Liver (tissue), 9 donors: Measurements from ENCODE around the gene GNG8. TPM values are rescaled to one million over a fixed set of nuclear protein-coding genes. Genes with fewer than 3 reads are reported as not detected.

Experiments
- DNase-seq: peaks from one replicate; pipeline ENCODE4 v3.0.0-alpha.2; 2017; ENCODE audit warnings: low spot score
- H3K27ac ChIP-seq, 2 donors: one replicate each; pipeline ENCODE4 v1.7.0; 2013; ENCODE audit warnings: inconsistent platforms in 2 of 2, low read length in 2 of 2, control low read depth in 1 of 2, low read depth in 1 of 2, mild to moderate bottlenecking in 1 of 2
- H3K27me3 ChIP-seq, 4 donors: one replicate each; pipeline versions ENCODE4 v1.6.1 to v1.7.0; 2013; ENCODE audit warnings: low read length in 3 of 4, inconsistent platforms in 1 of 4, mild to moderate bottlenecking in 1 of 4, moderate library complexity in 1 of 4; ENCODE audit not compliant: control insufficient read depth in 4 of 4, insufficient read depth in 4 of 4
- H3K36me3 ChIP-seq, 4 donors: one replicate each; pipeline versions ENCODE4 v1.6.1 to v1.7.0; 2013; ENCODE audit warnings: low read length in 3 of 4, mild to moderate bottlenecking in 3 of 4, low read depth in 1 of 4, moderate library complexity in 1 of 4; ENCODE audit not compliant: control insufficient read depth in 4 of 4, insufficient read depth in 3 of 4
- H3K4me1 ChIP-seq, 4 donors: one replicate each; pipeline versions ENCODE4 v1.6.1 to v1.7.0; 2013; ENCODE audit warnings: low read length in 3 of 4, mild to moderate bottlenecking in 3 of 4, moderate library complexity in 1 of 4; ENCODE audit not compliant: control insufficient read depth in 4 of 4, insufficient read depth in 4 of 4
- H3K4me3 ChIP-seq, 3 donors: one replicate each; pipeline versions ENCODE4 v1.6.1 to v1.7.0; 2013; ENCODE audit warnings: low read length in 3 of 3, control low read depth in 1 of 3, low read depth in 1 of 3, mild to moderate bottlenecking in 1 of 3
- H3K9ac ChIP-seq, 2 donors: one replicate each; pipeline ENCODE4 v1.7.0; 2013; ENCODE audit warnings: low read length in 2 of 2, mild to moderate bottlenecking in 2 of 2, moderate library complexity in 2 of 2, control low read depth in 1 of 2, low read depth in 1 of 2
- H3K9me3 ChIP-seq, 4 donors: one replicate each; pipeline versions ENCODE4 v1.6.1 to v1.7.0; 2013; ENCODE audit warnings: low read length in 3 of 4; ENCODE audit not compliant: control insufficient read depth in 4 of 4
- EGR1 ChIP-seq, 2 donors: IDR thresholded peaks; 2 replicates each; pipeline ENCODE4 v1.6.1; 2016 to 2018; ENCODE audit warnings: antibody characterized with exemption in 2 of 2, low read depth in 2 of 2
- FOXA1 ChIP-seq: IDR thresholded peaks from 2 replicates; pipeline ENCODE4 v1.6.1; 2016; ENCODE audit warnings: antibody characterized with exemption
- GABPA ChIP-seq, 2 donors: IDR thresholded peaks in 1 of 2; conservative IDR thresholded peaks in 1 of 2; 2 replicates each; pipeline ENCODE4 v1.6.1; 2016; ENCODE audit warnings: antibody characterized with exemption in 2 of 2, mild to moderate bottlenecking in 1 of 2, moderate library complexity in 1 of 2
- HNF4A ChIP-seq, 2 donors: conservative IDR thresholded peaks; 2 replicates each; pipeline ENCODE4 v1.6.1; 2016; ENCODE audit warnings: antibody characterized with exemption in 2 of 2, mild to moderate bottlenecking in 2 of 2
- HNF4G ChIP-seq: IDR thresholded peaks from 2 replicates; pipeline ENCODE4 v1.6.1; 2016; ENCODE audit warnings: antibody characterized with exemption
- JUND ChIP-seq, 2 donors: IDR thresholded peaks; 2 replicates each; pipeline ENCODE4 v1.6.1; 2016; ENCODE audit warnings: antibody characterized with exemption in 2 of 2
- NR2F2 ChIP-seq: IDR thresholded peaks from 2 replicates; pipeline ENCODE4 v1.6.1; 2016; ENCODE audit warnings: antibody characterized with exemption
- RXRA ChIP-seq, 2 donors: IDR thresholded peaks; 2 replicates each; pipeline ENCODE4 v1.6.1; 2017 to 2018; ENCODE audit warnings: antibody characterized with exemption in 2 of 2, mild to moderate bottlenecking in 1 of 2
- SP1 ChIP-seq: IDR thresholded peaks from 2 replicates; pipeline ENCODE4 v1.6.1; 2018; ENCODE audit warnings: antibody characterized with exemption, mild to moderate bottlenecking
- TAF1 ChIP-seq: conservative IDR thresholded peaks from 2 replicates; pipeline ENCODE4 v1.6.1; 2016; ENCODE audit warnings: antibody characterized with exemption, mild to moderate bottlenecking
- YY1 ChIP-seq: IDR thresholded peaks from 2 replicates; pipeline ENCODE4 v1.6.1; 2016; ENCODE audit warnings: antibody characterized with exemption, mild to moderate bottlenecking
- WGBS: extraction: QIAGEN DNeasy Blood & Tissue Kit; methylation state at CpG from one replicate; pipeline ENCODE4 v1.1.7; 2013; 5-methylcytosine and 5-hydroxymethylcytosine counted together
- polyA plus RNA-seq, 2 donors: library from polyadenylated mRNA; stranded (reverse) in 1 of 2; unstranded in 1 of 2; fragments of 200-250 nt in 1 of 2; fragments of >200 nt in 1 of 2; fragmentation: Nextera tagmentation in 1 of 2; extraction: Ambion mirVana in 1 of 2; gene quantifications; one replicate each; pipeline versions ENCODE4 v1.2.1 to v1.2.3, GENCODE V29; 2013 to 2015
- total RNA-seq, 2 donors: library from RNA; depleted of rRNA; stranded (reverse); fragments of >200 nt; gene quantifications; one replicate each; pipeline ENCODE4 v1.2.3, GENCODE V29; 2014
- TF ChIP-seq, protein P1 (sequence below): IDR thresholded peaks from 2 replicates; pipeline ENCODE4 v1.6.1; 2016; ENCODE audit warnings: antibody characterized with exemption
- TF ChIP-seq, protein P2 (sequence below): IDR thresholded peaks from 2 replicates; pipeline ENCODE4 v1.6.1; 2016; ENCODE audit warnings: antibody characterized with exemption
- TF ChIP-seq, protein P3 (sequence below): IDR thresholded peaks from 2 replicates; pipeline ENCODE4 v1.6.1; 2016; ENCODE audit warnings: antibody characterized with exemption, mild to moderate bottlenecking
- TF ChIP-seq, protein P4 (sequence below): IDR thresholded peaks from 2 replicates; pipeline ENCODE4 v1.6.1; 2016; ENCODE audit warnings: antibody characterized with exemption
- TF ChIP-seq, protein P5 (sequence below): fragments of 150-350 bp; IDR thresholded peaks from 2 replicates; pipeline ENCODE4 v1.5.1; 2017; ENCODE audit warnings: improper control_type of control experiment, low read depth, low read length; ENCODE audit not compliant: missing input control
- donor health status: healthy.
- donor health status: healthy.
- donor health status: healthy.
- donor health status: healthy.
- donor health status: healthy.

The GNG8 gene
- total and polyA plus RNA-seq, 4 donors: not detected

DNA sequence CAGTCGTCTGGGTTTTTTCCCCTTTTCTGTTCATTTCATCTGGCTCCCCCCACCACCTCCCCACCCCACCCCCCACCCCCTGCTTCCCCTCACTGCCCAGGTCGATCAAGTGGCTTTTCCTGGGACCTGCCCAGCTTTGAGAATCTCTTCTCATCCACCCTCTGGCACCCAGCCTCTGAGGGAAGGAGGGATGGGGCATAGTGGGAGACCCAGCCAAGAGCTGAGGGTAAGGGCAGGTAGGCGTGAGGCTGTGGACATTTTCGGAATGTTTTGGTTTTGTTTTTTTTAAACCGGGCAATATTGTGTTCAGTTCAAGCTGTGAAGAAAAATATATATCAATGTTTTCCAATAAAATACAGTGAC is 25.6 kb downstream of the GNG8 start:
- WGBS: 66% methylated on average over 5 of the region's 5 CpGs
- H3K4me3 ChIP-seq: no peak overlapping the region
- DNase-seq: no peak
- H3K27me3 ChIP-seq: no peaks in the 10 kb centered on the region
- H3K27ac ChIP-seq: no peak overlapping the region
- peaks cover 2 to 15% (median 8%) of the 10 kb centered on the region in 4 donors for H3K4me1 ChIP-seq
- TF ChIP-seq HNF4G (no peak), JUND (IDR thresholded peaks at IDR 0.05) (no peak), YY1 (no peak), RXRA (IDR thresholded peaks at IDR 0.05) (no peak), NR2F2 (no peak), GABPA (IDR thresholded peaks at IDR 0.05 in 1 of 2, conservative IDR thresholded peaks at IDR 0.05 in 1 of 2) (no peak), TAF1 (no peak), FOXA1 (no peak), SP1 (no peak), EGR1 (IDR thresholded peaks at IDR 0.05; ENCODE audit: low read depth in 2 of 2) (no peak), HNF4A (conservative IDR thresholded peaks at IDR 0.05) (no peak)
- TF ChIP-seq, protein P1, sequence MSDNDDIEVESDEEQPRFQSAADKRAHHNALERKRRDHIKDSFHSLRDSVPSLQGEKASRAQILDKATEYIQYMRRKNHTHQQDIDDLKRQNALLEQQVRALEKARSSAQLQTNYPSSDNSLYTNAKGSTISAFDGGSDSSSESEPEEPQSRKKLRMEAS: no peak
- TF ChIP-seq, protein P2, sequence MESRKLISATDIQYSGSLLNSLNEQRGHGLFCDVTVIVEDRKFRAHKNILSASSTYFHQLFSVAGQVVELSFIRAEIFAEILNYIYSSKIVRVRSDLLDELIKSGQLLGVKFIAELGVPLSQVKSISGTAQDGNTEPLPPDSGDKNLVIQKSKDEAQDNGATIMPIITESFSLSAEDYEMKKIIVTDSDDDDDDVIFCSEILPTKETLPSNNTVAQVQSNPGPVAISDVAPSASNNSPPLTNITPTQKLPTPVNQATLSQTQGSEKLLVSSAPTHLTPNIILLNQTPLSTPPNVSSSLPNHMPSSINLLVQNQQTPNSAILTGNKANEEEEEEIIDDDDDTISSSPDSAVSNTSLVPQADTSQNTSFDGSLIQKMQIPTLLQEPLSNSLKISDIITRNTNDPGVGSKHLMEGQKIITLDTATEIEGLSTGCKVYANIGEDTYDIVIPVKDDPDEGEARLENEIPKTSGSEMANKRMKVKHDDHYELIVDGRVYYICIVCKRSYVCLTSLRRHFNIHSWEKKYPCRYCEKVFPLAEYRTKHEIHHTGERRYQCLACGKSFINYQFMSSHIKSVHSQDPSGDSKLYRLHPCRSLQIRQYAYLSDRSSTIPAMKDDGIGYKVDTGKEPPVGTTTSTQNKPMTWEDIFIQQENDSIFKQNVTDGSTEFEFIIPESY: no peak
- TF ChIP-seq, protein P3, sequence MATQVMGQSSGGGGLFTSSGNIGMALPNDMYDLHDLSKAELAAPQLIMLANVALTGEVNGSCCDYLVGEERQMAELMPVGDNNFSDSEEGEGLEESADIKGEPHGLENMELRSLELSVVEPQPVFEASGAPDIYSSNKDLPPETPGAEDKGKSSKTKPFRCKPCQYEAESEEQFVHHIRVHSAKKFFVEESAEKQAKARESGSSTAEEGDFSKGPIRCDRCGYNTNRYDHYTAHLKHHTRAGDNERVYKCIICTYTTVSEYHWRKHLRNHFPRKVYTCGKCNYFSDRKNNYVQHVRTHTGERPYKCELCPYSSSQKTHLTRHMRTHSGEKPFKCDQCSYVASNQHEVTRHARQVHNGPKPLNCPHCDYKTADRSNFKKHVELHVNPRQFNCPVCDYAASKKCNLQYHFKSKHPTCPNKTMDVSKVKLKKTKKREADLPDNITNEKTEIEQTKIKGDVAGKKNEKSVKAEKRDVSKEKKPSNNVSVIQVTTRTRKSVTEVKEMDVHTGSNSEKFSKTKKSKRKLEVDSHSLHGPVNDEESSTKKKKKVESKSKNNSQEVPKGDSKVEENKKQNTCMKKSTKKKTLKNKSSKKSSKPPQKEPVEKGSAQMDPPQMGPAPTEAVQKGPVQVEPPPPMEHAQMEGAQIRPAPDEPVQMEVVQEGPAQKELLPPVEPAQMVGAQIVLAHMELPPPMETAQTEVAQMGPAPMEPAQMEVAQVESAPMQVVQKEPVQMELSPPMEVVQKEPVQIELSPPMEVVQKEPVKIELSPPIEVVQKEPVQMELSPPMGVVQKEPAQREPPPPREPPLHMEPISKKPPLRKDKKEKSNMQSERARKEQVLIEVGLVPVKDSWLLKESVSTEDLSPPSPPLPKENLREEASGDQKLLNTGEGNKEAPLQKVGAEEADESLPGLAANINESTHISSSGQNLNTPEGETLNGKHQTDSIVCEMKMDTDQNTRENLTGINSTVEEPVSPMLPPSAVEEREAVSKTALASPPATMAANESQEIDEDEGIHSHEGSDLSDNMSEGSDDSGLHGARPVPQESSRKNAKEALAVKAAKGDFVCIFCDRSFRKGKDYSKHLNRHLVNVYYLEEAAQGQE: no peak
- TF ChIP-seq, protein P4, sequence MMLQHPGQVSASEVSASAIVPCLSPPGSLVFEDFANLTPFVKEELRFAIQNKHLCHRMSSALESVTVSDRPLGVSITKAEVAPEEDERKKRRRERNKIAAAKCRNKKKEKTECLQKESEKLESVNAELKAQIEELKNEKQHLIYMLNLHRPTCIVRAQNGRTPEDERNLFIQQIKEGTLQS: no peak
- TF ChIP-seq, protein P5, sequence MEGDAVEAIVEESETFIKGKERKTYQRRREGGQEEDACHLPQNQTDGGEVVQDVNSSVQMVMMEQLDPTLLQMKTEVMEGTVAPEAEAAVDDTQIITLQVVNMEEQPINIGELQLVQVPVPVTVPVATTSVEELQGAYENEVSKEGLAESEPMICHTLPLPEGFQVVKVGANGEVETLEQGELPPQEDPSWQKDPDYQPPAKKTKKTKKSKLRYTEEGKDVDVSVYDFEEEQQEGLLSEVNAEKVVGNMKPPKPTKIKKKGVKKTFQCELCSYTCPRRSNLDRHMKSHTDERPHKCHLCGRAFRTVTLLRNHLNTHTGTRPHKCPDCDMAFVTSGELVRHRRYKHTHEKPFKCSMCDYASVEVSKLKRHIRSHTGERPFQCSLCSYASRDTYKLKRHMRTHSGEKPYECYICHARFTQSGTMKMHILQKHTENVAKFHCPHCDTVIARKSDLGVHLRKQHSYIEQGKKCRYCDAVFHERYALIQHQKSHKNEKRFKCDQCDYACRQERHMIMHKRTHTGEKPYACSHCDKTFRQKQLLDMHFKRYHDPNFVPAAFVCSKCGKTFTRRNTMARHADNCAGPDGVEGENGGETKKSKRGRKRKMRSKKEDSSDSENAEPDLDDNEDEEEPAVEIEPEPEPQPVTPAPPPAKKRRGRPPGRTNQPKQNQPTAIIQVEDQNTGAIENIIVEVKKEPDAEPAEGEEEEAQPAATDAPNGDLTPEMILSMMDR: no peak
- H3K9me3 ChIP-seq: no peaks in the 10 kb centered on the region
- H3K9ac ChIP-seq: no peak overlapping the region
- peaks cover 13 to 32% (median 26%) of the 10 kb centered on the region in 4 donors for H3K36me3 ChIP-seq
